ENCODE results near the gene DCAF15.

DCAF15 gene

DNA sequence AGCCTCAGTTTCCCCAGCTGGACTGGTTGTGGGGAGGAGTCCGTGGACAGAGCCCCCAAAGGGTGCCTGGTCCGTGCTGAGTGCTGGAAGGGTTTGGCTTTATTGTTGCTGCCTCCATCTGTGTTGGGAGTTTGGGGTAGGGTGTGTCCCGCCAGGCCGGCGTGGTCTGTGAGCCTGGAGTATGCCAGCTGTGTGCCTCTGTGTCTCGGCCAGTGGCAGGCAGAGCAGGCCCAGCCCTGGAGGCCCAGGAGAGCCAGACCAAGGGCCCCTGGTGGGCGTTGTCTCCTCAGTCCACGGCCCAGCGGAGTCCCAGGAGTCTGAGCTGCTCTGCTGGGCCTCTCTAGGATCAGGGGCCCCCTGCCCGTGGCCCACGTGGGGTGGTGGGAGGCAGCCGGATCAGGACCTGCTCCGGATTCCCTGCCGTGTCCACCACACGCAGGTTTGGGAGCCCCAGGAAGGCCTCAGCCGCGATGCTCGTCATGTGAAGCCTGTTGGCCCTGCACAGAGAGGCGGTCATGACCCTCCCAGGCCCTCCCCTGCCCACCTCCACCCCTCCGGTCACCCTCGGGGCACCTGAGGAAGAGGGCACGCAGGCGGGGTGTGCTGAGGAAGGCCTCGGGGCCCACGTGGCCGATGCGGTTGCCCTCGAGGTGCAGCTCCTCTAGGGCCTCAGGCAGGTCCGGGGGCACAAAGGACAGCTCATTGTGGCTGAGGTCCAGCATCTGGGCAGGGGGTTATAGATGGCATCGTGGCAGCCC, 20.7 kb upstream of the DCAF15 start:
- no peak for DNase-seq

DNA sequence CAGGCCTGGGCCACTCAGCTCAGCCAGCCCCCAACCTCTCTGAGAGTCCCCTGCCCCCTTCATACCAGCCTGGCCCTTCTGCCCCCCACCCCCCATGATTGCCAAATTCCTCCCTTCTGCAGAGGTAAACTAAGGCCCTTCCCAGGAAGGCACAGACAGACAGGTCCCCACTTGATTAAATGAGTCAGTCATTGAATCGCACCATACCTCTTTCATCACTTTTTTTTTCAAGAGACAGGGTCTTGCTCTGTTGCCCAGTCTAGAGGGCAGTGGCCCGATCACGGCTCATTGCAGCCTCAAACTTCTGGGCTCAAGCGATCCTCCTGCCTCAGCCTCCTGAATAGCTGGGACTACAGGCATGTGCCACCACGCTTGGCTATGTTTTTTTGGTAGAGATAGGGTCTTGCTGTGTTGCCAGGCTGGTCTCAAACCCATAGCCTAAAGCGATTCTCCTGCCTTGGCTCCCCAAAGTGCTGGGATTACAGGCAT, 20.1 kb upstream of the DCAF15 start:
- no peak for DNase-seq

DNA sequence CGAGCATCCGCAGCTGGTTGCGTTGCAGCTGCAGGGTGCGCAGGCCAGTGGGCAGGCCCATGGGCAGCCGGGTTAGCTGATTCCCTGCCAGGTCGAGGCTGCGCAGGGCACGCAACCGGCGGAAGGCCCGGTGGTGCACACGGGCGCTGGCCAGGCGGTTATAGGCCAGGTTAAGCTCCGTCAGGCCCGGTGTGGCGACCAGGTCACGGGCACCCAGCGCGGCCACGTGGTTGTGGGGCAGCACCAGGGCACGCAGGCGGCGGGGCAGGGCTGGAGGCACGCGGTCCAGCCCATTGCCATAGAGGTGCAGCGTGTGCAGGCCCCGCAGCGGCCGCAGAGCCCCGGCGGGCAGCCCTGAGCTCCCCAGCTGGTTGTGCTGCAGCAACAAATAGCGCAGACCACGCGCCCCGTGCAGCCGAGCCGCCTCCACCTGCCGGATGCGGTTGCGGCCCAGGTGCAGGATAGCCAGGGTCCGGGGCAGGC, 19.4 kb upstream of the DCAF15 start:
- DNase-seq: no peak

DNA sequence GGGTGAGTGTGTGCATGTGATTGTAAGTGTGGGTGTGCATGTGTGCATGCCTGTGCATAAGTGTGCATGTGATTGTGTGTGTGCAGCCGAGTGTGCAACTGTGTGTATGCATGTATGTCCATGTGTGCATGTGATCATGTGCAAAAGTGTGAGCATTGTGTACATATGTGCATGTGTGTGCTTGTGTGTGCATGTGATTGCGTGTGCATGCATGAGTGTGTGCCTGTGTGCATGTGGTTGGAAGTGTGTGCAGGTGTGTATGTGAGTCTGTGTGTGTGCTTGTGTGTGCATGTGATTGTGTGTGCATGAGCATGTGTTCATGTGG, 17.6 kb upstream of the DCAF15 start:
- DNase-seq: no peak

DNA sequence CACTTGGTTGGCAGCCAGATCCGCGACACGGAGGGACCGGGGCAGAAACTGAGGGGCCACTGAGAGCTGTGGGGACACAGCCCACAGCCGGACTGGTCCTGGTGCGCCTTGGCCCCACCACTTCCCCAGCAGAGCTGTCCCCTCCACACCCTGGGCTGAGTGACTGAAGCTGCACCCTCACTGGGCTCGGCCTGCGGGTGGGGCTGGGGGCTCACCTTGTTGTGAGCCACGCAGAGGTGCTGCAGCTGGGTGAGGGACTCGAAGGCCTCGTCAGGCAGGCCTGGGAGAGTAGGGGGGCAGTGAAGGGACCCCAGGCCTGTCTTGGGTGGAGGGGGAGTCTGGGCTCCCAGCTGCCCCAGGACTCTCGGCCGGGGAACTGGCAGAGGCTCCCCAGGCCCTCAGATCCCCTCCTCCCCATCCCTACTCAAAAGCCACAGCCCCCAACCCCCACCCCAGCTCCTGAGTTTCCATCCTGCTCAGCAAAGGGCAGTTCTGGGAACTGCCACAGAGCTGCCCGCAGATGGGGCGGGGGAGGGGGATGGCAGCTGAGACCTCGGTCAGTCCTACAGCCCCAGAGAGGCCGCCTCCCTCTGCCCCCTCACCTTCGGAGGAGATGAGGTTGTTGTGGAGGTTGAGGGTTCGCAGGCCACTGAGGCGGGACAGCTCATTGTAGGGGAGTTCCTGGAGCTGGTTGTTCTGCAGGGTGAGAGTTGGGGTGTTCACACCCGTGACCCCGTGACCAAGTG, 16.4 kb upstream of the DCAF15 start:
- no peak for DNase-seq

DNA sequence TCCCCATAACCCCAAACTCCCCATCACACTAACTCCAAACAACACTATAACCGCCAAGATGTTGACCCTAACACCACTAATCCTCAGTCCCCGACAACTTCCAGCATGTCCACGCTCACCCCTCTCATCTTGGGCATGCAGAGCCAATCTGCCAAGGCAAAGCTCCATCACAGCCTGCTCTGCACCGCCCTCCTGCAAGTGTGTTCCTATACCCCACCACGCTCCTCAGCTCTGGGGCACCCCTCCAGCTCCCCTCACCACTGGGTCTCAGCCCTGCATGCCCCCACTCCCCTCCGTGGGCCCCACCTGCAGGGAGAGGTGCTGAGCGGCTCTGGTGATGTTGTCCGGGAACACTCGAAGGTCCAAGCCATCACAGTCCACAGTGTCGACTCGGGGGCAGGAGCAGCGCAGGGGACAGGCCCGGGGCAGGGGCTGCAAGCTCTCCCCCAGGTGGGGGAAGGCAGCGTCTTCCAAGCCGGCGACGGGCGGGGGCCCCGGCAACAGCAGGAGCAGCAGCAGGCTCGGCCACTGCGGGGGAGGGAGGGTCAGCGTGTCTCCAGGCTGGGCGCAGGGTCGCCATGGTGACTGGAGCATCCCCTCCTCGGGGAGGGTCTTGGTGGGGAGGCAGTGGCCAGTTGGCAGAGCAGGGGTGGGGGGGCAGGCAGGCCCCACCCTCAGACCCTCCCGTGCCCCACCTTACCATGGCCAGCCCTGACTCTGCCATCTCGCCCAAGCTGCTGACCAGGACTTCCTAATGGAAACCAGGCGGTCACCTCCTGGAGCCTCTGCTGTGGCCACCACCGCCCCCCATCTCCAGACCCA, 14.6 kb upstream of the DCAF15 start:
- no peak for DNase-seq

DNA sequence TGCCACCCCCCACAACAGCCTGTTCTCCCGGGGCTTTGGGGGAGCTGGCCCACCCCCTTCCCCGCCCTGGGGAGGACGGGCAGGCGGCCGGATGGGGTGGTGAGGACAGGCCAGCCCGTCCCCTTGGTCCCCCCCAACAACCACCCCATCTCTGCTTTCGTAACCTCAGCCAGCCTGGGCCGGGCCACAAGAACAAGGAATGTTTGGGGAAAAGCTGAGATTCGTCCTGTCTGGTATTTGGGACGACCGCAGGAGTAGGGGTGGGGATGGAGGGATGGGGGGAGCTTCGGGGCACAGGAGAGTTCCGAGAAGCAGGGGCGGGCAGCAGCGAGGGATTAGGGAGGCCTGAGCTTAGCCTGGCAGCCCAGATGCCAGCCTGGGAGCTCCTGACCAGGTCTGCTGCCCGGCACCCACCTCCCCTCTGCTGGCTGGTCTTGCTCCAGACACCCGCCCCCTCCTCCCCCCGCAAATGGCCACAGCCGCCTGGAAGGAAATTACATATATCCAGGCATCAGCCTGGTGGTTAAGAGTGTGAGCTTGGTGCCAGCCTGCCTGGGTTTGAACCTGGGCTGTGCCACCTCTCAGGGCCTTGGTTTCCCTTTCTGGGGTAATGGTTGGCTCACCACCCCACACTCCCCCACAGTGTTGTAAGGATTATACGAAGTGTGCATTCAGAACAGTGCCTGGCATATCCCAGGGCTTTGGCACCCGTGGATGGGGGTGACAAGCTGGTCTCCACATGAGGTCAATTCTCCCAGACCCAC, 13.8 kb upstream of the DCAF15 start, which contains the start of gene PODNL1:
TSS of gene PODNL1 (minus strand) at position 117 of the 764 bp plus-strand sequence. CDS start 236 bp downstream, outside the sequence.
- DNase-seq: no peak

DNA sequence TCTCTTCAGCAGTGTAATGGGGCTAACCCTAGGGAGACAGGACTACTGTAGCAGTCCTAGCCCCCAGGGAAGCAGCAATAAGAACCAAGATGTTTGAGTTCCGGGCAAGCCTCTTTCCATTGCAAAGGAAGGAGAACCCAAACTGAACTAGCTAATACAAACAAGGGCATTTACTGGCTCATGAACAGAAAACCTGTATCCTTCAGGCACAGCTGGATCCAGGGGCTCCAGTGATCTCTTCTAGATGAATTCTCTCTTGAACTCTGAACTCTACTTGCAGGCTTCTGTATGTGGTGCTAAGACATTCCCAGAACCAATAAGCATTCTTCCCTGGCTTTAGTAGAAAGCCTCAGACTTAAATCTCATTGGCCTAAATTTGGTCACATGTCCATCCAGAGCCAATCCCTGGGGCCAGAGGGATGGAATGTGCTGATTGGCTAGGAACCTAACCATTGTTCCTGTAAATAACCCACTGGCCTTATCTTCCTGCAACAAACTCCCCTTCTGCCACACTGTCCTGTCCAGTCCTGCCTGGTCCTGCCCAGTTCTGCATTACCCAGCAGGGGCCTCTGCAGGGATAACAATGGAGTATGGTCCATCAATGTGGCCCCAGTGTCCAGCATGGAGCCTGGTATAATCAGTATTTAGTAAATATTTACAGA, 10.2 kb upstream of the DCAF15 start:
- no peak for DNase-seq

DNA sequence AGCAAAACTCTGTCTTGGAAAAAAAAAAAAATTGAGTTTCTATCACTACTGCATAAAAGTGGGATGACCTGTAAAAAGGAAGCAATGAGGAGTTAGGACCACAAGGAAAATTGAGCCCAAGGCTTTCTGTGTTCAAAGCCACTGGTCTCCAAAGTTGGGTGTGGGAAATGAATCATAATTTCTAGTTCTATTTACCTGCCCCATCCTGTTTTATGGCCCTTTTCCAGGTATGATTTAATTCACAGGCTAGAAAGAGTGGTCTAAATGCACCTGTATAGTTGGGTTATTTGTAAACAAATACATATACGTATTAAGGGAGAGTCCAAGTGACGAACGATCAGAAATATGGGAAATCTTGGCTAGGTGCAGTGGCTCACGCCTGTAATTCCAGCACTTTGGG, 5.9 kb upstream of the DCAF15 start:
- DNase-seq: no peak

DNA sequence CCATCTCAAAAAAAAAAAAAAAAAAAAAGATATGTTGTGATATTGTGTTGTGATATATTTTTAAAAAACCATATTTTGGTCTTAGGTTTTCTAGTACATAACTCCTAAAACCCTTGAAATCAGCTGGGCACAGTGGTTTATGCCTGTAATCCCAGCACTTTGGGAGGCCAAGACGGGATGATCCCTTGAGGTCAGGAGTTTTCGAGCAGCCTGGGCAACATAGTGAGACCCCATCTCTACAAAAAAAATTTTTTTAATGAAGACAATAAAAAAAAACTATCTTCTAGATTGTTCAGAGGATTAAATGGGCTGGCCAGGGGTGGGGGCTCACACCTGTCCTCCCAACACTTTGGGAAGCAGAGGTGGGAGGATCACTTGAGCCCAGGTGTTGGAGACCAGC, 1.3 kb upstream of the DCAF15 start:
- no peak for DNase-seq

DNA sequence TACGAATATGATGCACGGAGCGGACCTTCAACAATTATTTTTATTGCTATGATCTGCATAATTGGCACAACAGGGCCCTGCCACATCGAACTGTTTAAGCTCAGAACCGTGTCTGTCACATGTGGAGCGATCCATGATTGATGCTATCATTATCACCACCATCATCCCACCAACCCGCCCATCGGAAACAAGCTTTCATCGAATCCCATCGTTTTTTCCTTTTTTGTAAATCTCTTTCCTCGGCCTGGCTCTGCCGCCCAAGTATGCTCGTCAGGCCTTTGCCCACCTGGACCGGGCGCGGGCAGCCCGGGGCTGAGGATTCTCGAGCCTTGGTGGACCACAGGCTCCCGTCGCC, 533 bp upstream of the DCAF15 start:
- no peak for DNase-seq

DNA sequence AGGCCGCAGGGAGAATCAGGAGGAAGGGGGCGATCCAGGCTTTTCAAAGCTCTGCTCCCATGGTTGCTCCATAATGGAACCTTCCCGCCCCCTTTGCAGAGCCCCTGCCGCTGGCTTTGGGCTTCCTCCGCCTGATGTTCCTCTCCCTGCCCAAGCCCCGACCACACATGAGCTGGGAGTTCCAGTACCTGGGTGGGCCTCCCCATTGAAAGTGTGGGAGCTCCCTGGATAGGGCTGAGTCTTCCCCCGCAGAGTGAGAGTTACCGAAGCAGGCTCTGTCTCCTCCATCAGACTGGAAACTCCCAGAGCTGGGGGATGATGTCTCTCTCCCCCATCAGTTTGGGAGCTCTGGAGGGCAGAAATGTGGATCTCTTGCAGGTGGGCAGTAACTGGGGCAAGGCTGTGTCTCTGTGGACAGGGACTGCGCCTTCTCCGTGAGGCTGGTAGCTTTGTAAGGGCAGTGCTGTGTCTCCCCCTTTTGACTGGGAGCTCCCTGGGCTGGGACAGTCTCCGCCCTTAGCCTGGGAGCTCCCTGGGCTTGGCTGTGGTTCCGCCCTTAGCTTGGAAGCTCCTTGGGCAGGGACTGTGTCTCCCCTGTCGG, 722 bp downstream of the DCAF15 start:
- no peak for DNase-seq

DNA sequence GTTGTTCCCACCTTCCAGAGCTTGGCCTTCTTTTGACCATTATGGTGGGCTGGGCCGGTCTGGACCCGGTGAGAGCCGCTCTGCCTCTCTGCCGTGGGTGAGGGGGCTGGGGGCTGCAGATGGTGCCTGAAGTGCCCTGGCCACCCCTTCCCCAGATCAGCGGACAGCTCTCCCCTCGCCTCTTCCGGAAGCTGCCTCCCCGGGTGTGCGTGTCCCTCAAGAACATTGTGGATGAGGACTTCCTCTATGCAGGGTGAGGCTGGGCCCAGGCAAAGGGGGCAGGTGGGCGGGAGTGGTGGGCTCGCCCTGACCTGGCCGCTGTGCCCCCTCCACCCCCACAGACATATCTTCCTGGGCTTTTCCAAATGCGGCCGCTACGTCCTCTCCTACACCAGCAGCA, 1.9 kb downstream of the DCAF15 start:
- DNase-seq: no peak

DNA sequence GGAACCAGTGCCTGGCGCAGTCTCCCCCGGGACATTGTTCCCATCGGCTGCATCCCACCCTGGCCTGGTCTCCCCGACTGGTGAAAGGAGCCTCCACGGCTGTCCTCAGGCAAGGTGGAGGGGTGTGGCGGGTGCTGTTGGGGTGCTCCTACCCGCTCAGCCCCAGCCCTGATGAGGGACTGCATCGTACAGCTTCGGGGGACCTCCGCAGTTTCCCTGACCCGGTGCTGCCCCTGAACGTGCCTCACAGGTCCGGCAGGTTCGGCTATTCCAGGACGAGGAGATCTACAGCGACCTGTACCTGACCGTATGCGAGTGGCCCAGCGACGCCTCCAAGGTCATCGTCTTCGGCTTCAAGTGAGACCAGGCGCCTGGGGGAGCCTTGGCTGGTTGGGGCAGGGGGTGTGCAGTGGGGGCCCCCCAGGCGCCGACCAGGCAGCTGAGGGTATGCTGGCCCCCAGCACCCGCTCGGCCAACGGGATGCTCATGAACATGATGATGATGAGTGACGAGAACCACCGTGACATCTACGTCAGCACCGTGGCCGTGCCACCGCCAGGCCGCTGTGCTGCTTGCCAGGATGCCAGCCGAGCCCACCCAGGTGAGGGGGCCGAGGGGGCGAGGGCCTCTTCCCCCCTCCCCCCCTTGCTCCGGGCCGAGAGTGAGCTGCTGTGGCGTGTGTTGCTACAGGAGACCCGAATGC, 3.5 kb downstream of the DCAF15 start:
- no peak for DNase-seq

DNA sequence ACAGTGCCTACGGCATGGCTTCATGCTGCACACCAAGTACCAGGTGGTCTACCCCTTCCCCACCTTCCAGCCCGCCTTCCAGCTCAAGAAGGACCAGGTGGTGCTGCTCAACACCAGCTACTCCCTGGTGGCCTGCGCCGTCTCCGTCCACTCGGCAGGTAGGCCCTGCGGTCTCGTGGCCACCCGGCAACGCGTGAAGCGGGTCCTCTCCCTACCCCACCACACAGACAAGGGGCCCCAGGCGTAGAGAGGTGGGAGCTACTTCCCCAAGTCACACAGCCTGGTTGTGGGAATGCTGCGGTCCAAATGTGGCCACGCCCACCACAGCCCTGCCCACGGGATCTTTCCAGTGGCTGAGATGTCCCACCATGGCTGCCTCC, 4.0 kb downstream of the DCAF15 start:
- no peak for DNase-seq

DNA sequence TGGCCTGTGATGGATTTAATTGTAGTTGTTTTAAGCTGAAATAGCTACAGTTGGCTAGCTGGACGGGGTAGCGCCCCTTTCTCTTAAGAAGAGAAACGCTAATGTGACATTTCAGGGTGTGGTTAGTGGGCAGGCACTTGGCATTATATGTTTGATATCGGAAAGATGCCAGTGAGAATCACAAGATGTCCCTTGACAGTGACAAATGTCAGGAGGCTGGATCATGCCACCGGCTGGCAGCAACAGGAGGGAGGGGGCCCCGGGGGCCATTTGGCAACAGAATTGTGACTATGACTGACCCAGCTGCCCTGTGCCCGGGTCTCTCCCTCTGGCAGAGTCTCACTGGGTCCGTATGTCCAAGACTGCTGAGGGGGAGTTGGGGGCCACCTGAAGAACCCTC, 4.7 kb downstream of the DCAF15 start:
- no peak for DNase-seq

DNA sequence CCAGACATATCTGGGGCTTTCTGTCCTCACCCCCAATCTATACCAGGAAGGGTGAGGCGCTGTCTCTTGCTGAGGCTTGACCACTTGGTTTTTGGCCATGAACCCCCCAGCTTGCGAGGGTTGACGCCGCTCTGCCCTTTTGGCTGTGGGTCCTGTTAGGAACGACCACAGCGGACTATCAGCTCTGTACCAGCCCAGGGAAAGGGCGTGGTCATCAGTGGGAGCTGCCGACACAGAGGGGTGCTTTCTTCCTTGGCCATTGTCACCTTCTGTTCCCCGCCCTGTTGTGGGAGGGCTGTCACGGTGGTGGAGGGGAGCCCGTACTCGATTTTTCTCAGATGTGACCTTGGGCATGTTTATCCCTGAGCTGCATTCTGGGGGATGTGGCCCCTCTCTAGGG, 5.7 kb downstream of the DCAF15 start:
- no peak for DNase-seq

DNA sequence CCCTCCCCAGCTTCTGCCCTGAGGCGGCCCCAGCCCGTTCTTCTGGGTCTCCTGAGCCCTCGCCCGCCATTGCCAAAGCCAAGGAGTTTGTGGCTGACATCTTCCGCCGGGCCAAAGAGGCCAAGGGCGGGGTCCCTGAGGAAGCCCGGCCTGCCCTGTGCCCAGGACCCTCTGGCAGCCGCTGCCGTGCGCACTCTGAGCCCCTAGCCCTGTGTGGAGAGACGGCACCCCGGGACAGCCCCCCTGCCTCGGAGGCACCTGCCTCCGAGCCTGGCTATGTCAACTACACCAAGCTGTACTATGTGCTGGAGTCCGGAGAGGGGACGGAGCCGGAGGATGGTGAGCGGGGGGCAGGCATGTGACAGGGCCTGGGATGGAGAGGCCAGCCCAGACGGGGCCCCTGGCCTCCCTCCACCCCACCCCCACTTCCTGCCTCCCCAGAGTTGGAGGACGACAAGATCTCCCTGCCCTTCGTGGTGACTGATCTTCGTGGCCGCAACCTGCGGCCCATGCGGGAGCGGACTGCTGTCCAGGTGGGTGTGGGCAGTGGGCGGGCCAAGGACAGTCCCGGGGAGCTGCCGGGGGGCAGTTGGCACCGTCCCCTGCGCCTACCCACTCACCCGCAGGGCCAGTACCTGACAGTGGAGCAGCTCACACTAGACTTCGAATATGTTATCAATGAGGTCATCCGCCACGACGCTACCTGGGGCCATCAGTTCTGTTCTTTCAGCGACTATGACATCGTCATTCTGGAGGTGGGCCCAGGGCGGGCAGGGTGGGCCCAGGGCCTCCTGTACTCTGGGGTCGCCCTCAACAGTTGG, 7.0 kb downstream of the DCAF15 start:
- no peak for DNase-seq

DNA sequence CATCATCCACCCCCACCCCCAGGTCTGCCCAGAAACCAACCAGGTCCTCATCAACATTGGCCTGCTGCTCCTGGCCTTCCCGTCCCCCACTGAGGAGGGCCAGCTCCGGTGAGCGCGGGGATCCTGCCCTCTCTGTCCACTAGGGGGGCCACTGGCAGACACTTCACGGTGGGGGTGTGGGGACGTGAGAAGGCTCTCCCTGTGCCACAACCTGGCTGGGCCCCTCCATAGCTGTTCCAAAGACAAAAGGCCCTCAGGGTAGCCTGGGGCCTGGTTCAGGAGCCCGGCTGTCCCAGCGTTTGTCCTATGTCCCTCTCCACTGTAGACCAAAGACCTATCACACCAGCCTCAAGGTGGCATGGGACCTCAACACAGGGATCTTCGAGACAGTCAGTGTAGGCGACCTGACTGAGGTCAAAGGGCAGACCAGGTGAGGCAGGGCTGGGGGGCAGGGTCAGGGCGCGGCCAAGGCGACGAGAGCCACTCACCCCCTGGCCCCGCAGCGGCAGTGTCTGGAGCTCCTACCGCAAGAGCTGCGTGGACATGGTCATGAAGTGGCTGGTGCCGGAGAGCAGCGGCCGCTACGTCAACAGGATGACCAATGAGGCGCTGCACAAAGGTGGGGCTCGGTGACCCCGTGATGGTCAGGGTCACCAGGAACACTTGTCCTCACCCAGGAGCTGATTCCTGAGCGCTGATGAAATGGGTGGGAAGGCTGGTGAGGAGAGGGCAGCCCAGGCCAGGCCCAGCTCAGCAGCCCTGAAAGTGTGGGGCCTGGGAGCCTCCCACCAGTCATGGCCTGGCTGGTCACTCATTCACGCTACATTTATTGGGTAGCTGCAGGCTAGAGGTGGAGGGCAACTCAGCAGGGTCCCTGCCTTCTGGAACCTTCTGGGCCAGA, 7.9 kb downstream of the DCAF15 start:
- no peak for DNase-seq

Data from hippocampal formation (tissue), 2 donors.